K562 (cell line): ENCODE measurements around the gene APPL2. TPM values are rescaled to one million over a fixed set of nuclear protein-coding genes. Genes with fewer than 3 reads are reported as not detected.

Experiments
- BCL6 ChIP-seq: fragments of 250-450 bp; sonication (Bioruptor Pico); IDR thresholded peaks from 2 replicates; pipeline ENCODE4 v1.4.0; 2020
- CHD4 ChIP-seq: fragments of 200-600 bp; sonication (generic); IDR thresholded peaks from 3 replicates; pipeline ENCODE4 v1.6.1; 2012; ENCODE audit warnings: low read depth, mild to moderate bottlenecking, mixed read lengths, low read length, inconsistent platforms; ENCODE audit not compliant: insufficient read depth, insufficient replicate concordance, poor library complexity, severe bottlenecking
- DNMT1 ChIP-seq: fragments of 450-650 bp; IDR thresholded peaks from 2 replicates; pipeline ENCODE4 v1.6.1; 2016; ENCODE audit warnings: antibody characterized with exemption, mild to moderate bottlenecking
- ELF1 ChIP-seq: fragments of 200-800 bp; sonication (Bioruptor generic); IDR thresholded peaks from 2 replicates; pipeline ENCODE4 v1.6.1; 2016; ENCODE audit warnings: missing genetic modification characterization, missing compliant biosample characterization
- ZNF785 ChIP-seq: fragments of 250-450 bp; sonication (Bioruptor Pico); IDR thresholded peaks from 2 replicates; pipeline ENCODE4 v1.4.0; 2020; ENCODE audit warnings: mild to moderate bottlenecking
- polyA plus RNA-seq, 8 experiments: library from polyadenylated mRNA; depleted of rRNA in 4 of 8; stranded (reverse) in 5 of 8; unstranded in 3 of 8; fragments of >200 nt; fragmentation: Nextera tagmentation in 2 of 8; fragmentation: Illumina TruSeq in 1 of 8; extraction: Ambion mirVana in 2 of 8; extraction: Trizol in 1 of 8; gene quantifications; 2 replicates each; pipeline versions ENCODE4 v1.2.1 to v1.2.3, GENCODE V29; 2011 to 2014; ENCODE audit warnings: inconsistent platforms in 1 of 8, missing spikeins in 1 of 8
- total RNA-seq, 7 experiments: library from RNA; depleted of rRNA in 6 of 7; stranded (reverse); fragments of >200 nt in 6 of 7; fragmentation: Illumina TruSeq in 2 of 7; extraction: Trizol in 2 of 7; gene quantifications; 2 replicates each; pipeline versions ENCODE4 v1.2.1 to v1.2.3, GENCODE V29; 2011 to 2021; ENCODE audit warnings: low replicate concordance in 1 of 7
- TF ChIP-seq, protein P1 (sequence below), 2 experiments: fragments of 450-650 bp; IDR thresholded peaks; 2 replicates each; pipeline ENCODE4 v1.6.1; 2018; ENCODE audit warnings: mild to moderate bottlenecking in 2 of 2, low read depth in 1 of 2; ENCODE audit not compliant: partially characterized antibody in 2 of 2
- TF ChIP-seq, protein P2 (sequence below): IDR thresholded peaks from 2 replicates; pipeline ENCODE4 v1.6.1; 2011; ENCODE audit not compliant: insufficient read length; ENCODE audit errors: extremely low read depth
- TF ChIP-seq, protein P3 (sequence below): fragments of 450-650 bp; IDR thresholded peaks from 2 replicates; pipeline ENCODE4 v1.7.0; 2016; ENCODE audit warnings: borderline replicate concordance

APPL2 gene
- total and polyA plus RNA-seq, 9 of the 15 experiments (the other 6 are each of a cell fraction or from before 2014, with no cell fraction given) = 2.1 to 14.4 (median 8.2) TPM

DNA sequence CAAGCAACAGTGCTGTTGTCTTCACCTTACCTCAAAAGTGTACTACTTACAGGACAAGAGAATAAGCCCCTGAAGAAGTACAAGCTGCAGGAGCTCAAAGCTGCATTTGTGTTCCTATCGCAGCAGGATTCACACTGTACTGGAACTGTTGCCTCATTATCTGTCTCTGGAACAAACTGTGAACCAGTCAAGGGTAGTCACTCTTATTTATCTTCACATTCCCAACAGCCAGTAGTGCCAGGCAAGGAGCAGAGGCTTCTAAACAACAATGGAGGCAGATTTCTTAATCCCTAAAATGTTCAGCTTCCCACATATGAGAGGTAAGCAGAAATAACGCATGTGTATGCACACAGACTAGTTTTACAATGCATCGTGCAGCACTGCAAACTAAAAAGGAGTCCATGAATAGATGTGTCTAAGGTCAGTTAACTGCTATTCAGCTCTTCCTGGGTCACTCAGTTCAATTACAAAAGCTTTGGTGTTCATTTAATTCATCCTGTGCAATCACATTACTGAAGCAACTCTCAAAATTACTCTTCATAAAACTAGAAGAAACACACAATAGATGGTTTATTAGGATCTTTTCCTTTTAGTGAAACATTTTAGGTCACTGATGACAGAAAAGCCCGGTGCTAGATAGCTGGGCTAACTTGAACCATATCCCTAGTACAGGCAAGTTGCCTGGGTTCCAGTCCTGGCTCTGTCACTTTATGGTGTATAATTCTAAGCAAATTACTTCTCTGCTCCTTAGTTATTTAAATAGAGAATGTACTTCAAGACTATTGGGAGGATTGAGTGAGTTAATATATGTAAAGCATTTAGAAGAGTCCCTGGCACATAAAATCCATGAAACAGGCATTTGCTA lies 2.7 kb downstream of the APPL2 start (continued):
- TF ChIP-seq, protein P1, sequence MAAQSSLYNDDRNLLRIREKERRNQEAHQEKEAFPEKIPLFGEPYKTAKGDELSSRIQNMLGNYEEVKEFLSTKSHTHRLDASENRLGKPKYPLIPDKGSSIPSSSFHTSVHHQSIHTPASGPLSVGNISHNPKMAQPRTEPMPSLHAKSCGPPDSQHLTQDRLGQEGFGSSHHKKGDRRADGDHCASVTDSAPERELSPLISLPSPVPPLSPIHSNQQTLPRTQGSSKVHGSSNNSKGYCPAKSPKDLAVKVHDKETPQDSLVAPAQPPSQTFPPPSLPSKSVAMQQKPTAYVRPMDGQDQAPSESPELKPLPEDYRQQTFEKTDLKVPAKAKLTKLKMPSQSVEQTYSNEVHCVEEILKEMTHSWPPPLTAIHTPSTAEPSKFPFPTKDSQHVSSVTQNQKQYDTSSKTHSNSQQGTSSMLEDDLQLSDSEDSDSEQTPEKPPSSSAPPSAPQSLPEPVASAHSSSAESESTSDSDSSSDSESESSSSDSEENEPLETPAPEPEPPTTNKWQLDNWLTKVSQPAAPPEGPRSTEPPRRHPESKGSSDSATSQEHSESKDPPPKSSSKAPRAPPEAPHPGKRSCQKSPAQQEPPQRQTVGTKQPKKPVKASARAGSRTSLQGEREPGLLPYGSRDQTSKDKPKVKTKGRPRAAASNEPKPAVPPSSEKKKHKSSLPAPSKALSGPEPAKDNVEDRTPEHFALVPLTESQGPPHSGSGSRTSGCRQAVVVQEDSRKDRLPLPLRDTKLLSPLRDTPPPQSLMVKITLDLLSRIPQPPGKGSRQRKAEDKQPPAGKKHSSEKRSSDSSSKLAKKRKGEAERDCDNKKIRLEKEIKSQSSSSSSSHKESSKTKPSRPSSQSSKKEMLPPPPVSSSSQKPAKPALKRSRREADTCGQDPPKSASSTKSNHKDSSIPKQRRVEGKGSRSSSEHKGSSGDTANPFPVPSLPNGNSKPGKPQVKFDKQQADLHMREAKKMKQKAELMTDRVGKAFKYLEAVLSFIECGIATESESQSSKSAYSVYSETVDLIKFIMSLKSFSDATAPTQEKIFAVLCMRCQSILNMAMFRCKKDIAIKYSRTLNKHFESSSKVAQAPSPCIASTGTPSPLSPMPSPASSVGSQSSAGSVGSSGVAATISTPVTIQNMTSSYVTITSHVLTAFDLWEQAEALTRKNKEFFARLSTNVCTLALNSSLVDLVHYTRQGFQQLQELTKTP (IDR thresholded peaks at IDR 0.05; ENCODE audit: low read depth in 1 of 2, partially characterized antibody in 2 of 2) = no peak
- TF ChIP-seq CHD4 = no peak
- no peak for TF ChIP-seq DNMT1
- TF ChIP-seq BCL6 (CRISPR knock-in tag) = no peak
- TF ChIP-seq ELF1 (tag) = no peak
- TF ChIP-seq, protein P2, sequence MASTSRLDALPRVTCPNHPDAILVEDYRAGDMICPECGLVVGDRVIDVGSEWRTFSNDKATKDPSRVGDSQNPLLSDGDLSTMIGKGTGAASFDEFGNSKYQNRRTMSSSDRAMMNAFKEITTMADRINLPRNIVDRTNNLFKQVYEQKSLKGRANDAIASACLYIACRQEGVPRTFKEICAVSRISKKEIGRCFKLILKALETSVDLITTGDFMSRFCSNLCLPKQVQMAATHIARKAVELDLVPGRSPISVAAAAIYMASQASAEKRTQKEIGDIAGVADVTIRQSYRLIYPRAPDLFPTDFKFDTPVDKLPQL = no peak
- TF ChIP-seq, protein P3, sequence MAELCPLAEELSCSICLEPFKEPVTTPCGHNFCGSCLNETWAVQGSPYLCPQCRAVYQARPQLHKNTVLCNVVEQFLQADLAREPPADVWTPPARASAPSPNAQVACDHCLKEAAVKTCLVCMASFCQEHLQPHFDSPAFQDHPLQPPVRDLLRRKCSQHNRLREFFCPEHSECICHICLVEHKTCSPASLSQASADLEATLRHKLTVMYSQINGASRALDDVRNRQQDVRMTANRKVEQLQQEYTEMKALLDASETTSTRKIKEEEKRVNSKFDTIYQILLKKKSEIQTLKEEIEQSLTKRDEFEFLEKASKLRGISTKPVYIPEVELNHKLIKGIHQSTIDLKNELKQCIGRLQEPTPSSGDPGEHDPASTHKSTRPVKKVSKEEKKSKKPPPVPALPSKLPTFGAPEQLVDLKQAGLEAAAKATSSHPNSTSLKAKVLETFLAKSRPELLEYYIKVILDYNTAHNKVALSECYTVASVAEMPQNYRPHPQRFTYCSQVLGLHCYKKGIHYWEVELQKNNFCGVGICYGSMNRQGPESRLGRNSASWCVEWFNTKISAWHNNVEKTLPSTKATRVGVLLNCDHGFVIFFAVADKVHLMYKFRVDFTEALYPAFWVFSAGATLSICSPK = no peak
- no peak for TF ChIP-seq ZNF785
